Renal cortex interstitium (tissue), 11 donors: ENCODE measurements around the gene AGPAT4. TPM values are rescaled to one million over a fixed set of nuclear protein-coding genes. Genes with fewer than 3 reads are reported as not detected.
"Not testable (repeated sequence)": the region's sequence is repeated elsewhere in the genome, so short reads cannot be mapped to it uniquely, and the experiment has no call there.

Source experiments
- DNase-seq, 11 donors: peaks; one replicate each; pipeline ENCODE4 v3.0.0-alpha.2; 2013; ENCODE audit warnings: low read depth in 9 of 11, low spot score in 4 of 11; ENCODE audit errors: extremely low read depth in 1 of 11
- polyA plus RNA-seq, 3 donors: library from polyadenylated mRNA; unstranded; fragments of 120-200 nt; gene quantifications; one replicate each; pipeline ENCODE4 v1.2.1, GENCODE V29; 2013; ENCODE audit not compliant: insufficient read length in 3 of 3

The AGPAT4 gene
- polyA plus RNA-seq, 3 donors: 18.7 to 26.5 (median 20.9) TPM

- DNase-seq: no peak
These were observed 136.5 kb downstream of the AGPAT4 start for GRCh38 chr6:161137320-161137719.

DNA sequence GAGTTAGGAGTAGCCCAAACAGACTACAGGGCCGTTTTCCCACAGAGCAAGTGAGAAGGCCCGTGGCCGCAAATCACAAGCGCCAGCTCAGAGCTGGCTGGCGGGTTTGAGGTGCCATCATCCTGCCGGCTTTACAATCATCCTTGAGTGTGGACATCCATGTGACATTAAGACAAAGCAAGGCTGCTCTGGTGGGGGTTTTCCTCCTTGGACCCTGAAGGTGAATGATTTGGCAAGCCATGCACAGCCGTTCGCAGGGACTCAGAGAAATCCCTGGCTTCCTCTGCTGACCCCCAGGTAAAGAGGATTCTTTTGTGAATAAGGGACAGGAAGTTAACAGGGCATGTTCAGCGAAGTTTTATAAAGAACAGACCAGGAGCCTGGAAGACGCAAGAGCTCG lies 137.2 kb downstream of the AGPAT4 start:
- DNase-seq: no peak

- peak in 4 of 11 donors; percentile 11 to 18 (median 14) for DNase-seq
These were observed 137.9 kb downstream of the AGPAT4 start for GRCh38 chr6:161135695-161136591.

- DNase-seq: no peak
These were observed 139.1 kb downstream of the AGPAT4 start for GRCh38 chr6:161134550-161135298.

DNA sequence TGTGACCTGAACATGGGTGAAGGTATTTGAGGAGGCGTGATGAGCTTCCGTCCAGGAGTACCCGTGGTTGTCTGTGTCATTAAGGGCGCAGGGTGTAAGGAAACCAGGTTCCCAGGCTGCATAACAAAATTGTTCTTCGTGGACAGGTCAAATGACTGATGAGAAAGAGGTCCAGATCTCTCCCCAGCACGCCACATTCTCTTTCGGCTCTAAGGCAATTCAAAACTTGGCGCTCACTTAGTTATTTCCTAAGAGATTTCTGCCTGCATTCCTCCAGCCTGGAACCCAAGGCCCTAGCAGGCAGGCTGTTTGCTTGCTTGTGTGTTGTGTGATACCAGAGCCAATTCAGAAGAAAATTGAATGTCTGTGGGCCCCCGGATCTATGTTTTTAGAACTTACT lies 139.9 kb downstream of the AGPAT4 start:
- no peak for DNase-seq

GRCh38 chr6:161132384-161132783 lies 141.5 kb downstream of the AGPAT4 start:
- no peak for DNase-seq

DNA sequence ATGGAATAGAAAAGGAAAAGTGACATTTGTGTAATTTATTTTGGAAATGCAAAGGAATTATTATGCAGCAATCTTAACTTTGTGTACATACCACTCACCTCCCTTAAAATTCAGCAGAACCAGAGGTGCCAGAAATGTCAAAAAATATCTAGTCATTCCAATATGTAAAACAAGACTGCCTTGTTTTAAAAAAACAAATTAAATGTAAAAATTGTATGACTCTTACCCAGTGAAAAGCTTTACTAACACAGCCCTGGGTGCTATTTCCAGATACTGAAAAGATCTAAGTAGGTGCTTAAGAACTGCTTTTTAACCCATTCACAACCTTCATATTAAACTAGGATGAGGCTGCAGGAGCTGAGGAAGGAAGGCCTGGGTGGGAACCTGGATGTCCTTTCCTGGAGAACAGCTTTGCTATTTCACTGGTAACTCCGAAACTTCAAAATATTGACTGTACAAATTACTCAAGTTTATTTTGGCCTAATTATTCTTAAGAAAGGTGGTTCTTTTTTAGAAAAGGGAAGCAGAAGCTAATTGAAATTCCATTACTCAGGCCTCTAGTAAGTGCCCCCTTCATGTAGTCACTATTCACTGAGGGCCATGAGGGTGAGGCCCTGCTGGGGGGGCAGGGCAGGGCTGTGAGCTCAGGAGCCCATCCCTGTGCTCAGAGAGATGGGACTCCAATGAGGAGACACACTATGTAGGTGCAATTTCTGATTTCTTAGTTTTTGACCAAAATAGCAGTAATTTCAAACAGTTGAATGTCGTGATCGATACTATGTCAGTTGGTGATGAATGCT lies 142.7 kb downstream of the AGPAT4 start:
- DNase-seq: no peak

DNA sequence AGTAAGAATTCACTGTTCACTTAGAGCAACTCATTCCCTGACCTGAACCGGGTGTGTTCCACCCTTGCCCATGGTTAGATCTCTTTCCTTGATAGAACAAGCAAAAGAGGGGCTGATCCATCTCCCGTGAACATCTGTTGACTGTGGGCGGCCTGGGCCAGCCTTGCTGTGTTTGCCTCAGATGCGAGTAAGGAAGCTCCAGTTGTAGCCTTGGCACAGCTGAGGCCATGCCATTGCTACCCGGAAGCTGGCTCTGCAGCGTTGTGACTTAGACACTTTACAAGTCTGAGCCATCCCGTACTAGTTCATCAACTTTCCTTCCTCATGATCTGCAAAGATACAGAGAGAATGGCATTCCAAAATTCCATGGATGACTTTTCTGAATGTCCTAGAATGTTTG lies 143.3 kb downstream of the AGPAT4 start:
- no peak for DNase-seq

GRCh38 chr6:161128680-161129196 lies 145.1 kb downstream of the AGPAT4 start:
- no peak for DNase-seq

GRCh38 chr6:161128230-161128629 lies 145.6 kb downstream of the AGPAT4 start:
- DNase-seq: no peak

GRCh38 chr6:161127071-161127740 lies 146.7 kb downstream of the AGPAT4 start:
- no peak for DNase-seq

DNA sequence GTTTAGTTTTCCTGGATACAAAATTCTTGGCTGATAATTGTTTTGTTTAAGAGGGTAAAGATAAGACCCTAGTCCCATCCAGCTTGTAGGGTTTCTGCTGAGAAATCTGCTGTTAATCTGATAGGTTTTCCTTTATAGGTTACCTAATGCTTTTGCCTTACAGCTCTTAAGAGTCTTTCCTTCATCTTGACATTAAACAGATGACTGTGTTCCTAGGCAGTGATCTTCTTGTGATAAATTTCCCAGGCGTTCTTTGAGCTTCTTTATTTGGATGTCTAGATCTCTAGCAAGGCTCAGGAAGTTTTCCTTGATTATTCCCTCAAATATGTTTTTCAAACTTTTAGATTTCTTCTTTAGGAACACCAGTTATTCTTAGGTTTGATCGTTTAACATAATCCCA lies 148.3 kb downstream of the AGPAT4 start:
- no peak for DNase-seq

DNA sequence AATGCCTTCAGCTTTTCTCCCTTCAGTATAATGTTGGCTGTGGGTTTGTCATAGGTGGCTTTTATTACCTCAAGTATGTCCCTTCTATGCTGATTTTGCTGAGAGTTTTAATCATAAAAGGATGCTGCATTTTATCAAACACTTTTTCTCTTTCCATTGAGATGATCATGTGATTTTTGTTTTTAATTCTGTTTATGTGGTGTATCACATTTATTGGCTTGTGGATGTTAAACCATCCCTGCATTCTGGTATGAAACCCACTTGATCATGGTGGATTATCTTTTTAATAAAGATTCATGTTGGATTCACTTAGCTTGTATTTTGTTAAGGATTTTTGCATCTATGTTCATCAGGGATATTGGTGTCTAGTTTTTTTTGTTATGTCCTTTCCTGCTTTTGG lies 150.5 kb downstream of the AGPAT4 start:
- not testable (repeated sequence) for DNase-seq

- DNase-seq: no peak
These were observed 155.9 kb downstream of the AGPAT4 start for GRCh38 chr6:161117942-161118341.

- no peak for DNase-seq
These were observed 156.6 kb downstream of the AGPAT4 start for GRCh38 chr6:161117308-161117707.

DNA sequence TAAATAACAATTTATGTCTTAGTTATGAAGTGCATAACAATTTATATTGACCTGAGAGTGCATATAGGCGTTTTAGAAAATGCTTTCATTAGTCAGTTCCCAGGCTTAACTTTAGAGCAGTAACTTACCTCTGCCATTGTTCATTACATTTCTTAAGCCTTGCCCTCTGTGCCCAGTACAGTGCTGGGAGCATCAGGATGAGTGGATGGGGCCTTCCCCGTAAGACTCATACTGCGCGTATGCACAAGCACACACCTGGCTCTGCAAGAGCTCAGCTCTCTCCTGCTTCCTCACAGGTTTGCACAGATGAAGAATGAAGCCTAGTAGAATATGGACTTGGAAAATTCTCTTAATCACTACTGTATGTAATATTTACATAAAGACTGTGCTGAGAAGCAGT lies 157.3 kb downstream of the AGPAT4 start:
- DNase-seq: no peak

GRCh38 chr6:161115468-161115867 lies 158.4 kb downstream of the AGPAT4 start:
- DNase-seq: no peak

DNA sequence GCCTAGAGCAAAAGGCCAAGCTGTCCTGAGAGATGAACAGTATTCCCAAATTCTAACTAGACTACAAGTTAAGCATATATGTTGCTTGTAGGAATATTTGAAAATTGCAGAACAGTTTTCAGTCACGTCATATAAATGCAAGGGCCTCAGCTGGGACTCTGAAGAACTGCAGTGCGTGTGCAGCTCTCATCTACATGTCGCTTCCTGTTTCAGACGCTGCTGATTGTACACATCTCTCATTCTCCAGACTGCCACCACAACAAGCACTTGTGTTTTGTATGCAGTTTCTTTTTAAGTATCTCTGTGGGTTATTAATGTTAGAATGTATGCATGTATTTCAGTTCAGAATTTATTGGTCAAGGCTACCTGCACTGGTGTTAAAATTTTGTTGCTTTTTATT lies 162.6 kb downstream of the AGPAT4 start:
- no peak for DNase-seq
